ENCODE data around the gene GPC1. TPM values are rescaled to one million over a fixed set of nuclear protein-coding genes. Genes with fewer than 3 reads are reported as not detected.
A peak's percentile ranks its signal among the peaks of the same experiment; 100 is the strongest.

The GPC1 gene
- total RNA-seq, 1 donor from 2014 or later = 14.2 TPM

DNA sequence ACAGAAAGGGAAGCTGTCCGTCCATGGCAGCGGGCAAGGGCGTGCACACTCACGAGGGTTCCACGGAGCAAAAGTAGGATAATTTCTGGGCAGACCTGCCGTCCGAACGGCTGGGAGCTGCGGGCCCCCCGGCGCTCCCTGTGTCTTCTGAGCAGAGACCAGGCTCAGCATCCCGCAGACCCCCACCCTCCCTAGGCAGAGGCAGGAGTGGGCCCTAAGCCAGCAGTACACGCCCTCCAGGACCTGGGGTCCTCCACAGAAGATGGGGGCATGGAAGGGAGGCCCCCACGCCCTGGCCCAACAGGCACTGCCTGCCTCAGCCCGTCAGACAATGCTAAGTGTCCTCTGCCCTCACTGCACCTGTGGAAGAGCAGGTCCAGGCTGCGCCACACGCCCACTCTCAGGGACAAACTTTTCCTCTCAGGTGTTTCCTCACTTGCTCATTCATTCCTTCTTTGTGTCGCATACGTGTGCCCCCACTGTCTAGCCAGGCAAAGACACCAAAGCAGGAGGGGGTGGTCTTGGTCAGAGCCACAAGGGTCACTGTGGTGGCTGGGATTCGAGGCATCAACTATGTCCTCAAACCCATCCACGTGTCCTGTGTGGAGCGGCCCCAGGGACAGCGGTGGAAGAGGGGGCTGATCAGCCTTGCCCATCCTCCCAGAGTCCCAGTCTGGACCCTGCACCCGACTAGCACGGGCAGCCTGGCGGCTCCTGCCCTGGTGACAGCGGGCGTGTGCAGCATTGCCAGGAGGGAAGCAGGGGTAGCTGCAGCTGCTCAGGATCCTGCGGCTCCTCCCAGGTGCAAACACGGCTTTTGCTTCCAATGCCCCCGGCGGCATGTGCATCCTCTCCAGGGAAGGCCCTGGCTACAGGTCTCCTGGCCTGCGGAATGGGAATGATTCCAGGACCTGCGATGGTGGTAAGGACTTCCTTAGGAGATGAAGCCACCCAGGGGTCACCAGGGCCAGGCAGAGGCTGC lies 2.4 kb upstream of the GPC1 start:
- Mint-ChIP-seq H3K4me3 (peak overlapping the region; percentile 77), H3K27ac (no peak overlapping the region), H3K27me3 (ENCODE audit: insufficient read depth, low read depth) (peaks cover 3% of the 10 kb centered on the region), H3K36me3 (no peaks in the 10 kb centered on the region), H3K4me1 (peaks cover 16% of the 10 kb centered on the region), H3K9me3 (peaks cover 3% of the 10 kb centered on the region)
- no peak for DNase-seq (ENCODE audit: low spot score)
- Histone ChIP-seq H2AFZ (replicated peaks) (no peak overlapping the region), H3K36me3 (no peaks in the 10 kb centered on the region), H3K79me2 (ENCODE audit: low read depth) (peaks cover 24% of the 10 kb centered on the region), H3K4me2 (no peak overlapping the region), H3K9ac (no peak overlapping the region), H3K27me3 (peaks cover 17% of the 10 kb centered on the region), H3K4me3 (no peak overlapping the region), H3K9me3 (ENCODE audit: low read depth) (no peaks in the 10 kb centered on the region), H3K27ac (no peak overlapping the region), H3F3A (ENCODE audit: low read depth) (no peaks in the 10 kb centered on the region), H4K20me1 (ENCODE audit: low read depth) (peaks cover 19% of the 10 kb centered on the region), H3K4me1 (peaks cover 9% of the 10 kb centered on the region)
- TF ChIP-seq EZH2 (IDR thresholded peaks at IDR 0.05) = no peak
- TF ChIP-seq EZH2phosphoT487 (IDR thresholded peaks at IDR 0.05) = no peak
- TF ChIP-seq, protein P1, sequence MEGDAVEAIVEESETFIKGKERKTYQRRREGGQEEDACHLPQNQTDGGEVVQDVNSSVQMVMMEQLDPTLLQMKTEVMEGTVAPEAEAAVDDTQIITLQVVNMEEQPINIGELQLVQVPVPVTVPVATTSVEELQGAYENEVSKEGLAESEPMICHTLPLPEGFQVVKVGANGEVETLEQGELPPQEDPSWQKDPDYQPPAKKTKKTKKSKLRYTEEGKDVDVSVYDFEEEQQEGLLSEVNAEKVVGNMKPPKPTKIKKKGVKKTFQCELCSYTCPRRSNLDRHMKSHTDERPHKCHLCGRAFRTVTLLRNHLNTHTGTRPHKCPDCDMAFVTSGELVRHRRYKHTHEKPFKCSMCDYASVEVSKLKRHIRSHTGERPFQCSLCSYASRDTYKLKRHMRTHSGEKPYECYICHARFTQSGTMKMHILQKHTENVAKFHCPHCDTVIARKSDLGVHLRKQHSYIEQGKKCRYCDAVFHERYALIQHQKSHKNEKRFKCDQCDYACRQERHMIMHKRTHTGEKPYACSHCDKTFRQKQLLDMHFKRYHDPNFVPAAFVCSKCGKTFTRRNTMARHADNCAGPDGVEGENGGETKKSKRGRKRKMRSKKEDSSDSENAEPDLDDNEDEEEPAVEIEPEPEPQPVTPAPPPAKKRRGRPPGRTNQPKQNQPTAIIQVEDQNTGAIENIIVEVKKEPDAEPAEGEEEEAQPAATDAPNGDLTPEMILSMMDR (IDR thresholded peaks at IDR 0.05) = no peak

DNA sequence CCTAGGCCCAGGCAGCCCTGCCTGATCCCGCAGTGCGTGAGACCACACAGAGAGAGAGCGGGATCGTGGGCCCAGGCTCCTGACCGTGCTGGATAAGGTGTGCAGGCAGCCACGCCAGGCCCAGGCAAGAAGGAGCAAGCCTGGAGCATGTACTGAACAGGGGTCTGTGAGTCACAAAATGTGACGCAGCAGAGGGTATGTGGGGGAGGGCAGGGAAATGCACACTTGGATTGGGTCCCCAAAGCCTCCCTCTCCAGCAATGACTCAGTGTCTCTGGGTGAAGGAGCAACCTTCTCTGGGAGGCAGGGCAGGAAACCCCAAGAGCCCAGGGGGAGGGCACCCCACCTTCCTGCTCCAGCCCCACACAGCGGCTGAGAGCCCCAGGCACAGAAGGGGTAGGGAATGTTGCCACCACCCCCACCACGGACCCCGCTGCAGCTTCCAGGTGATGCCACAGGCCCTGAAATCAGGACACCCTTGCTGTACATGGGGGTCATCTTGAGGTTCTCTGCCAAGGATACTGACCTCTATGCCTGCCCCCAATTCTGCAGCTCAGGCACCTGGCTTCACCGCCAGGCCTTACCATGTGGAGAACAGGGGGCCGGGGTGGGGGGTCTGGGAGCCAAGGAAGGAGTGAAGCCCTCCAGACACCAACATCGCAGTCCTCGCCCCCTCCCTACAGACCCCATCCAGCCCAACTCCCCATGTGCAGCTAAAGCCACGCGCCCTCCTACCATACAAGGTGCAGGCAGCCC lies 1.3 kb upstream of the GPC1 start:
- Histone ChIP-seq H3K36me3 (no peaks in the 10 kb centered on the region), H3K27me3 (peaks cover 17% of the 10 kb centered on the region), H3F3A (ENCODE audit: low read depth) (no peaks in the 10 kb centered on the region), H2AFZ (replicated peaks) (no peak overlapping the region), H3K9me3 (ENCODE audit: low read depth) (no peaks in the 10 kb centered on the region), H3K4me1 (peaks cover 9% of the 10 kb centered on the region), H3K9ac (no peak overlapping the region), H4K20me1 (ENCODE audit: low read depth) (peaks cover 29% of the 10 kb centered on the region), H3K27ac (no peak overlapping the region), H3K4me2 (peak overlapping the region; percentile 100), H3K79me2 (ENCODE audit: low read depth) (peaks cover 34% of the 10 kb centered on the region), H3K4me3 (peak overlapping the region; percentile 97)
- Mint-ChIP-seq H3K9me3 (no peaks in the 10 kb centered on the region), H3K27me3 (ENCODE audit: insufficient read depth, low read depth) (peaks cover 3% of the 10 kb centered on the region), H3K4me1 (peaks cover 17% of the 10 kb centered on the region), H3K36me3 (no peaks in the 10 kb centered on the region), H3K27ac (peak overlapping the region; percentile 78), H3K4me3 (peak overlapping the region; percentile 88)
- no peak for DNase-seq (ENCODE audit: low spot score)
- TF ChIP-seq EZH2 (IDR thresholded peaks at IDR 0.05) = no peak
- TF ChIP-seq, protein P1 (IDR thresholded peaks at IDR 0.05) = no peak
- no peak for TF ChIP-seq EZH2phosphoT487 (IDR thresholded peaks at IDR 0.05)

DNA sequence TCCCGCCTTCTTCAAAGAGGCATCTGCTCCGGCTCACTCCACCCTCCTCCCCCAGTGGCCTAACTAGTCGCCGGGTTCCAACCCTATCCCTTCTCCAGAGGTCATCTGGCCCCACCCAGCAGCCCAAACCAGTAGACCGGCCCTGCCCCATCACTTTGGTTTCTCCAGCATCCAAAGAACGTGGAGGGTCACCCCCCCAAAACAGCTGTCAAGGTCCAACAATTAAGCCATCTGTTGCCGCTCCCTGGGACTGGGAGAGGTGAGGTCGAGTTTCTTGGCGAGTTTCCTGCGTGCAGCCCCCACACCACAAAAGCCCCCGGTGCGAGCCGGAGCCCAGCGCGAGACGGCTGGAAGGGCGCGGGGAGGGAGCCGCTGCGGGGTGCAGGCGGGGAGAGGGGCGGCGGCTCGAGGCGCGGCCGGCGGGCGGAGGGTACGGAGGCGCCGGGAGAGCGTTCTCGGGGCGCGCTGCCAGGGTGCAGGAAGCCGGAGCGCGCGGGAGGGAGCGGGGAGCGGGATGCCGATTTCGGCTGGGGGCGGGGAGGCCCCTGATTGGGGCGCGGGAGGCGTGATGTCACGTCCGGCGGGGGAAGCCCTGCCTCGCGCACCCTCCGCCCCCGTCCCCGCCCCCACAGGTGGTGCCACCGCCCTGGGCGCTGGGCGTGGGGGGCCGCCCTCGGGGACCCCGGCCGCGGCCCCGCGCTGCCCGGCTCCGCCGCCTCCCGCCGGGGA lies 571 bp upstream of the GPC1 start:
- H3K27me3 Mint-ChIP-seq (ENCODE audit: insufficient read depth, low read depth) = peaks cover 3% of the 10 kb centered on the region
- H3F3A ChIP-seq (ENCODE audit: low read depth) = no peaks in the 10 kb centered on the region
- no peaks in the 10 kb centered on the region for H3K9me3 ChIP-seq (ENCODE audit: low read depth)
- H4K20me1 ChIP-seq (ENCODE audit: low read depth) = peaks cover 36% of the 10 kb centered on the region
- peak overlapping the region; percentile 81 for H3K9ac ChIP-seq
- H3K36me3 Mint-ChIP-seq = no peaks in the 10 kb centered on the region
- no peaks in the 10 kb centered on the region for H3K9me3 Mint-ChIP-seq
- H3K4me1 ChIP-seq = peaks cover 9% of the 10 kb centered on the region
- H3K36me3 ChIP-seq = no peaks in the 10 kb centered on the region
- DNase-seq (ENCODE audit: low spot score) = peak; percentile 96
- H2AFZ ChIP-seq (replicated peaks) = peak overlapping the region; percentile 93
- peak overlapping the region; percentile 78 for H3K27ac Mint-ChIP-seq
- peaks cover 17% of the 10 kb centered on the region for H3K4me1 Mint-ChIP-seq
- TF ChIP-seq EZH2phosphoT487 (IDR thresholded peaks at IDR 0.05) (no peak), EZH2 (IDR thresholded peaks at IDR 0.05) (no peak)
- TF ChIP-seq, protein P1 (IDR thresholded peaks at IDR 0.05) = no peak
- H3K4me2 ChIP-seq = peak overlapping the region; percentile 100
- H3K4me3 ChIP-seq = peak overlapping the region; percentile 97
- peak overlapping the region; percentile 88 for H3K4me3 Mint-ChIP-seq
- peaks cover 17% of the 10 kb centered on the region for H3K27me3 ChIP-seq
- H3K79me2 ChIP-seq (ENCODE audit: low read depth) = peaks cover 41% of the 10 kb centered on the region
- no peak overlapping the region for H3K27ac ChIP-seq

Data from neural progenitor cell (in vitro differentiated cells).